ENCODE results near the gene ZKSCAN8.

DNA sequence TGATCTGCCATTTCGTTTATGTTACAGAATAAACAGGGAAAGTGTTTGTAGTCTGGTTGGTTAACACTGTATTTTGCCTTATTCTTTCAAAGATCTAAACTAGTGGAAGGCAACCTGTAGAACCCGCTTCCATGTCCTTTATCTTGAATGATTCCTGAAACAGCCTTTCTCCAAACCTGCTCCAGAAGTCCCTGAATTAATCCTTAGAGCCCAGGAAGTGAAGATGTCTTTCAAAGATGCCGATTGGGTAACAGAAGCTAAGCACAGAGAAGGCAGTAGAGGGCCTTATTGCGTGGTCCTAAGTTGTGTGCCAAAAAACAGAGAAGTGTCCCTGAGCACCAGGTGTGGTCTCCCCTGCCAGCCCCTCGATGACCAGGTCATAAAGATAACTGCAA is 36.4 kb upstream of the ZKSCAN8 start:
- TF ChIP-seq POLR2A (IDR thresholded peaks at IDR 0.05): no peak
- TF ChIP-seq, protein P1, sequence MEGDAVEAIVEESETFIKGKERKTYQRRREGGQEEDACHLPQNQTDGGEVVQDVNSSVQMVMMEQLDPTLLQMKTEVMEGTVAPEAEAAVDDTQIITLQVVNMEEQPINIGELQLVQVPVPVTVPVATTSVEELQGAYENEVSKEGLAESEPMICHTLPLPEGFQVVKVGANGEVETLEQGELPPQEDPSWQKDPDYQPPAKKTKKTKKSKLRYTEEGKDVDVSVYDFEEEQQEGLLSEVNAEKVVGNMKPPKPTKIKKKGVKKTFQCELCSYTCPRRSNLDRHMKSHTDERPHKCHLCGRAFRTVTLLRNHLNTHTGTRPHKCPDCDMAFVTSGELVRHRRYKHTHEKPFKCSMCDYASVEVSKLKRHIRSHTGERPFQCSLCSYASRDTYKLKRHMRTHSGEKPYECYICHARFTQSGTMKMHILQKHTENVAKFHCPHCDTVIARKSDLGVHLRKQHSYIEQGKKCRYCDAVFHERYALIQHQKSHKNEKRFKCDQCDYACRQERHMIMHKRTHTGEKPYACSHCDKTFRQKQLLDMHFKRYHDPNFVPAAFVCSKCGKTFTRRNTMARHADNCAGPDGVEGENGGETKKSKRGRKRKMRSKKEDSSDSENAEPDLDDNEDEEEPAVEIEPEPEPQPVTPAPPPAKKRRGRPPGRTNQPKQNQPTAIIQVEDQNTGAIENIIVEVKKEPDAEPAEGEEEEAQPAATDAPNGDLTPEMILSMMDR (IDR thresholded peaks at IDR 0.05): no peak
- no peak for TF ChIP-seq EP300 (IDR thresholded peaks at IDR 0.05)

Data from tibial nerve (tissue), 4 donors.